Stimulated activated naive B cell treated with anti-CD40 and anti-IgM and Interleukin-4, amounts not matched to agents 10 μg/mL and 1 μg/mL and 100 μg/mL, for 72 hours (primary cell): ENCODE results near the gene CCNT2.
"Not testable (repeated sequence)": the region's sequence is repeated elsewhere in the genome, so short reads cannot be mapped to it uniquely, and the experiment has no call there.

Experiments
- ATAC-seq, 2 donors: fragments of 150-1000 bp; cut with Tn5 transposase; replicated peaks; 2 replicates each; pipeline ENCODE4 v1.10.0; 2021; ENCODE audit warnings: moderate library complexity in 1 of 2
- DNase-seq: peaks from one replicate; pipeline ENCODE4 v3.0.0; 2021
- H3K27ac Mint-ChIP-seq: one replicate; pipeline ENCODE4 v1.8.0; 2022; ENCODE audit warnings: mild to moderate bottlenecking, mixed read lengths
- H3K27me3 Mint-ChIP-seq, 2 donors: one replicate each; pipeline ENCODE4 v1.8.0; 2022; ENCODE audit warnings: mixed read lengths in 2 of 2
- H3K36me3 Mint-ChIP-seq, 2 donors: one replicate each; pipeline ENCODE4 v1.8.0; 2022; ENCODE audit warnings: mixed read lengths in 2 of 2, mild to moderate bottlenecking in 1 of 2
- H3K4me1 Mint-ChIP-seq, 2 donors: one replicate each; pipeline ENCODE4 v1.8.0; 2022; ENCODE audit warnings: mixed read lengths in 2 of 2, mild to moderate bottlenecking in 1 of 2
- H3K4me3 Mint-ChIP-seq, 2 donors: one replicate each; pipeline ENCODE4 v1.8.0; 2022; ENCODE audit warnings: mild to moderate bottlenecking in 2 of 2, mixed read lengths in 2 of 2, moderate library complexity in 1 of 2
- H3K9me3 Mint-ChIP-seq, 2 donors: one replicate each; pipeline ENCODE4 v1.8.0; 2022; ENCODE audit warnings: mixed read lengths in 2 of 2, mild to moderate bottlenecking in 1 of 2

The CCNT2 gene

GRCh38 chr2:134906726-134907125 is 11.9 kb upstream of the CCNT2 start:
- H3K36me3 Mint-ChIP-seq = peaks cover 4 to 9% of the 10 kb centered on the region in 2 donors
- H3K4me1 Mint-ChIP-seq = no peaks in the 10 kb centered on the region
- no peaks in the 10 kb centered on the region for H3K27me3 Mint-ChIP-seq
- H3K27ac Mint-ChIP-seq = no peak overlapping the region
- H3K9me3 Mint-ChIP-seq = peaks cover 3% of the 10 kb centered on the region in 2 donors
- no peak overlapping the region for H3K4me3 Mint-ChIP-seq
- ATAC-seq (no peak), DNase-seq (no peak)

- not testable (repeated sequence) for DNase-seq, H3K27me3 Mint-ChIP-seq, H3K4me1 Mint-ChIP-seq, H3K27ac Mint-ChIP-seq, H3K36me3 Mint-ChIP-seq, H3K9me3 Mint-ChIP-seq, ATAC-seq, H3K4me3 Mint-ChIP-seq
These were observed 11.0 kb upstream of the CCNT2 start for GRCh38 chr2:134907441-134908116.

GRCh38 chr2:134910763-134911399 is 7.7 kb upstream of the CCNT2 start:
- DNase-seq = no peak
- no peak overlapping the region for H3K27ac Mint-ChIP-seq
- no peaks in the 10 kb centered on the region for H3K27me3 Mint-ChIP-seq
- H3K9me3 Mint-ChIP-seq = peaks cover 5 to 15% of the 10 kb centered on the region in 2 donors
- ATAC-seq = no peak
- H3K36me3 Mint-ChIP-seq = peaks cover 4 to 7% of the 10 kb centered on the region in 2 donors
- H3K4me1 Mint-ChIP-seq = peaks cover 0 to 1% of the 10 kb centered on the region in 2 donors
- H3K4me3 Mint-ChIP-seq = no peak overlapping the region

- Mint-ChIP-seq H3K9me3 (peaks cover 5 to 15% of the 10 kb centered on the region in 2 donors), H3K27me3 (no peaks in the 10 kb centered on the region), H3K36me3 (peaks cover 4 to 7% of the 10 kb centered on the region in 2 donors), H3K27ac (no peak overlapping the region), H3K4me3 (no peak overlapping the region), H3K4me1 (peaks cover 0 to 1% of the 10 kb centered on the region in 2 donors)
- DNase-seq (no peak), ATAC-seq (no peak)
These were observed 7.2 kb upstream of the CCNT2 start for GRCh38 chr2:134911400-134911785.

GRCh38 chr2:134912361-134912760 is 6.3 kb upstream of the CCNT2 start:
- ATAC-seq (no peak), DNase-seq (no peak)
- H3K4me1 Mint-ChIP-seq = peaks cover 1 to 6% of the 10 kb centered on the region in 2 donors
- H3K27me3 Mint-ChIP-seq = no peaks in the 10 kb centered on the region
- no peak overlapping the region for H3K27ac Mint-ChIP-seq
- no peak overlapping the region for H3K4me3 Mint-ChIP-seq
- peaks cover 4 to 15% of the 10 kb centered on the region in 2 donors for H3K9me3 Mint-ChIP-seq
- peaks cover 4 to 7% of the 10 kb centered on the region in 2 donors for H3K36me3 Mint-ChIP-seq

GRCh38 chr2:134917360-134917865 is 1.2 kb upstream of the CCNT2 start:
- Mint-ChIP-seq H3K4me3 (peak overlapping the region; percentile 95 to 97), H3K9me3 (peaks cover 2 to 8% of the 10 kb centered on the region in 2 donors), H3K27ac (peak overlapping the region; percentile 99), H3K36me3 (peaks cover 12% of the 10 kb centered on the region in 2 donors), H3K27me3 (no peaks in the 10 kb centered on the region), H3K4me1 (peaks cover 3 to 12% of the 10 kb centered on the region in 2 donors)
- DNase-seq = peak; percentile 4
- peak in 1 of 2 donors; percentile 1 for ATAC-seq

GRCh38 chr2:134917888-134918525 is 615 bp upstream of the CCNT2 start:
- peaks cover 5 to 18% of the 10 kb centered on the region in 2 donors for H3K4me1 Mint-ChIP-seq
- peaks cover 15 to 16% of the 10 kb centered on the region in 2 donors for H3K36me3 Mint-ChIP-seq
- peak overlapping the region; percentile 99 for H3K27ac Mint-ChIP-seq

GRCh38 chr2:134919341-134920210 is 954 bp downstream of the CCNT2 start:
- peaks cover 20 to 24% of the 10 kb centered on the region in 2 donors for H3K36me3 Mint-ChIP-seq
- ATAC-seq (peak; percentile 4 to 15), DNase-seq (no peak)
- H3K27me3 Mint-ChIP-seq = no peaks in the 10 kb centered on the region
- peak overlapping the region; percentile 99 for H3K27ac Mint-ChIP-seq
- peaks cover 8 to 29% of the 10 kb centered on the region in 2 donors for H3K4me1 Mint-ChIP-seq
- H3K4me3 Mint-ChIP-seq = peak overlapping the region; percentile 95 to 97
- H3K9me3 Mint-ChIP-seq = no peaks in the 10 kb centered on the region

More at GRCh38 chr2:134917888-134918525, 615 bp upstream of the CCNT2 start:
- DNase-seq (peak; percentile 89), ATAC-seq (peak; percentile 77 to 81)
- Mint-ChIP-seq H3K27me3 (no peaks in the 10 kb centered on the region), H3K4me3 (peak overlapping the region; percentile 95 to 97), H3K9me3 (peaks cover 2 to 3% of the 10 kb centered on the region in 2 donors)

GRCh38 chr2:134924912-134925311 is 6.3 kb downstream of the CCNT2 start:
- DNase-seq (no peak), ATAC-seq (no peak)
- peaks cover 28 to 61% of the 10 kb centered on the region in 2 donors for H3K4me1 Mint-ChIP-seq
- no peak overlapping the region for H3K4me3 Mint-ChIP-seq
- no peak overlapping the region for H3K27ac Mint-ChIP-seq
- H3K36me3 Mint-ChIP-seq = peaks cover 27 to 45% of the 10 kb centered on the region in 2 donors
- no peaks in the 10 kb centered on the region for H3K9me3 Mint-ChIP-seq
- H3K27me3 Mint-ChIP-seq = no peaks in the 10 kb centered on the region

- peak overlapping the region; percentile 27 for H3K27ac Mint-ChIP-seq
- H3K9me3 Mint-ChIP-seq = peaks cover 0 to 1% of the 10 kb centered on the region in 2 donors
- H3K36me3 Mint-ChIP-seq = peaks cover 33 to 54% of the 10 kb centered on the region in 2 donors
- H3K4me1 Mint-ChIP-seq = peaks cover 33 to 70% of the 10 kb centered on the region in 2 donors
- H3K4me3 Mint-ChIP-seq = peak overlapping the region; percentile 39 to 48
- ATAC-seq = no peak
- H3K27me3 Mint-ChIP-seq = no peaks in the 10 kb centered on the region
- no peak for DNase-seq
These were observed 7.8 kb downstream of the CCNT2 start for GRCh38 chr2:134926231-134926931.

GRCh38 chr2:134927195-134927594 is 8.6 kb downstream of the CCNT2 start:
- Mint-ChIP-seq H3K4me3 (no peak overlapping the region), H3K27me3 (no peaks in the 10 kb centered on the region), H3K36me3 (peaks cover 30 to 56% of the 10 kb centered on the region in 2 donors), H3K27ac (peak overlapping the region; percentile 9), H3K4me1 (peaks cover 34 to 68% of the 10 kb centered on the region in 2 donors), H3K9me3 (peaks cover 0 to 1% of the 10 kb centered on the region in 2 donors)
- ATAC-seq = no peak
- DNase-seq = no peak

- H3K27me3 Mint-ChIP-seq = no peaks in the 10 kb centered on the region
- H3K4me1 Mint-ChIP-seq = peaks cover 30 to 69% of the 10 kb centered on the region in 2 donors
- ATAC-seq (no peak), DNase-seq (no peak)
- H3K9me3 Mint-ChIP-seq = peaks cover 0 to 1% of the 10 kb centered on the region in 2 donors
- peaks cover 23 to 41% of the 10 kb centered on the region in 2 donors for H3K36me3 Mint-ChIP-seq
- H3K27ac Mint-ChIP-seq = peak overlapping the region; percentile 60
- no peak overlapping the region for H3K4me3 Mint-ChIP-seq
These were observed 14.4 kb downstream of the CCNT2 start for GRCh38 chr2:134932864-134933526.

GRCh38 chr2:134933732-134934131 is 15.1 kb downstream of the CCNT2 start:
- no peaks in the 10 kb centered on the region for H3K27me3 Mint-ChIP-seq
- DNase-seq (no peak), ATAC-seq (no peak)
- H3K4me1 Mint-ChIP-seq = peaks cover 27 to 63% of the 10 kb centered on the region in 2 donors
- H3K9me3 Mint-ChIP-seq = peaks cover 0 to 1% of the 10 kb centered on the region in 2 donors
- H3K27ac Mint-ChIP-seq = peak overlapping the region; percentile 67
- no peak overlapping the region for H3K4me3 Mint-ChIP-seq
- H3K36me3 Mint-ChIP-seq = peaks cover 23 to 41% of the 10 kb centered on the region in 2 donors
